Karpas-422 (cell line): ENCODE results near the gene C1orf232. TPM values are rescaled to one million over a fixed set of nuclear protein-coding genes. Genes with fewer than 3 reads are reported as not detected.

Experiments used
- DNase-seq: peaks from one replicate; pipeline ENCODE4 v3.0.0-alpha.2; 2015
- H2AFZ ChIP-seq: fragments of 200-600 bp; sonication (generic); 2 replicates; pipeline ENCODE4 v1.6.1; 2014; ENCODE audit warnings: antibody characterized with exemption, low read length, mixed read lengths
- H3K27ac ChIP-seq: fragments of 200-600 bp; sonication (generic); 2 replicates; pipeline ENCODE4 v1.5.1; 2014; ENCODE audit warnings: mild to moderate bottlenecking, low read length, moderate library complexity
- H3K27me3 ChIP-seq: fragments of 200-600 bp; sonication (generic); 2 replicates; pipeline ENCODE4 v1.6.1; 2014; ENCODE audit warnings: low read length, mixed read lengths
- H3K36me3 ChIP-seq: fragments of 200-600 bp; sonication (generic); 2 replicates; pipeline ENCODE4 v1.6.1; 2014; ENCODE audit warnings: low read length, mixed read lengths; ENCODE audit not compliant: insufficient read depth
- H3K4me1 ChIP-seq: fragments of 200-600 bp; sonication (generic); 2 replicates; pipeline ENCODE4 v1.6.1; 2014; ENCODE audit warnings: mild to moderate bottlenecking, low read length, mixed read lengths
- H3K4me2 ChIP-seq: fragments of 200-600 bp; sonication (generic); 2 replicates; pipeline ENCODE4 v1.6.1; 2014; ENCODE audit warnings: low read length, low read depth, mild to moderate bottlenecking; ENCODE audit not compliant: poor library complexity, severe bottlenecking
- H3K4me3 ChIP-seq: fragments of 200-600 bp; sonication (generic); 2 replicates; pipeline ENCODE4 v1.5.1; 2014; ENCODE audit warnings: mild to moderate bottlenecking, antibody characterized with exemption, low read length, mixed read lengths
- H3K79me2 ChIP-seq: fragments of 200-600 bp; sonication (generic); 2 replicates; pipeline ENCODE4 v1.6.1; 2014; ENCODE audit warnings: mild to moderate bottlenecking, low read length, mixed read lengths
- H3K9ac ChIP-seq: fragments of 200-600 bp; sonication (generic); 2 replicates; pipeline ENCODE4 v1.6.0; 2014; ENCODE audit warnings: low read length
- H3K9me2 ChIP-seq: fragments of 200-600 bp; sonication (generic), shearing (Covaris generic); replicated peaks from 2 replicates; pipeline ENCODE4 v1.6.0; 2014; ENCODE audit warnings: mild to moderate bottlenecking, low read length, moderate library complexity; ENCODE audit not compliant: insufficient read depth
- H3K9me3 ChIP-seq: fragments of 300-700, 200-600 bp; sonication (generic); 2 replicates; pipeline ENCODE4 v1.6.1; 2014; ENCODE audit warnings: low read length, mixed read lengths
- H4K20me1 ChIP-seq: fragments of 200-600 bp; sonication (generic); 2 replicates; pipeline ENCODE4 v1.6.1; 2014; ENCODE audit warnings: mild to moderate bottlenecking, antibody characterized with exemption, low read length, low read depth; ENCODE audit not compliant: insufficient read depth
- total RNA-seq: library from RNA; depleted of rRNA; stranded (reverse); fragments of >200 nt; shearing (Covaris generic); gene quantifications from 2 replicates; pipeline ENCODE4 v1.2.3, GENCODE V29; 2014; ENCODE audit warnings: low replicate concordance

C1orf232 gene
- total RNA-seq, 1 experiment from 2014 or later: not detected

- Histone ChIP-seq H3K36me3 (no peaks in the 10 kb centered on the region), H3K9me3 (no peaks in the 10 kb centered on the region), H3K4me3 (no peak overlapping the region)
Observed at GRCh38 chr1:26197301-26197700, 28.5 kb upstream of the C1orf232 start.

DNA sequence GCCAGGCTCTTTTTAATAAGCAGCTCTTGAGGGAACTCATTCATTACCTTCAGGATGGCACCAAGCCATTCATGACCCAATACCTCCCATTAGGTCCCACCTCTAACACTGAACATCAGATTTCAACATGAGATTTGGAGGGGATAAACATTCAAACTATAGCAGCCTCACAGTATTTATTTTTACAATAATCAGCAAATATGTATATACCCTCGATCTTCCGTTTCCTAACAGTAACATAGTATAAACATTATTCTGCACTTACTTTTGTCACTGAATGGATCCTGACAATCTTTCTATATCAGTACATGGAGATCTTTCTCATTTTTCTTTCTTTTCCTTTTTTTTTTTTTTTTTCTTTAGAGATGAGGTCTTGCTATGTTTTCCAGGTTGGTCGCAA, 27.0 kb upstream of the C1orf232 start:
- H3K9ac ChIP-seq: no peak overlapping the region
- no peaks in the 10 kb centered on the region for H3K9me3 ChIP-seq
- H3K4me3 ChIP-seq: no peak overlapping the region
- no peak overlapping the region for H3K4me2 ChIP-seq
- DNase-seq: no peak
- no peak overlapping the region for H2AFZ ChIP-seq
- no peaks in the 10 kb centered on the region for H3K4me1 ChIP-seq
- no peaks in the 10 kb centered on the region for H3K36me3 ChIP-seq
- no peak overlapping the region for H3K27ac ChIP-seq
- H3K9me2 ChIP-seq: no peaks in the 10 kb centered on the region
- no peaks in the 10 kb centered on the region for H3K27me3 ChIP-seq
- H3K79me2 ChIP-seq: no peaks in the 10 kb centered on the region
- H4K20me1 ChIP-seq: no peaks in the 10 kb centered on the region

More at GRCh38 chr1:26197301-26197700, 28.5 kb upstream of the C1orf232 start:
- Histone ChIP-seq H3K4me2 (no peak overlapping the region), H3K27ac (no peak overlapping the region), H3K4me1 (no peaks in the 10 kb centered on the region), H2AFZ (no peak overlapping the region), H3K27me3 (no peaks in the 10 kb centered on the region), H3K9ac (no peak overlapping the region), H3K9me2 (no peaks in the 10 kb centered on the region), H3K79me2 (no peaks in the 10 kb centered on the region), H4K20me1 (no peaks in the 10 kb centered on the region)
- DNase-seq: no peak

- no peaks in the 10 kb centered on the region for H3K36me3 ChIP-seq
- H3K4me3 ChIP-seq: no peak overlapping the region
- no peak overlapping the region for H3K4me2 ChIP-seq
- H3K9me2 ChIP-seq: no peaks in the 10 kb centered on the region
- no peak overlapping the region for H2AFZ ChIP-seq
- no peaks in the 10 kb centered on the region for H3K4me1 ChIP-seq
- no peaks in the 10 kb centered on the region for H3K9me3 ChIP-seq
- H3K79me2 ChIP-seq: no peaks in the 10 kb centered on the region
- no peaks in the 10 kb centered on the region for H4K20me1 ChIP-seq
- no peak overlapping the region for H3K27ac ChIP-seq
- H3K27me3 ChIP-seq: no peaks in the 10 kb centered on the region
- DNase-seq: no peak
- no peak overlapping the region for H3K9ac ChIP-seq
Observed at GRCh38 chr1:26191739-26192138, 23.0 kb upstream of the C1orf232 start.

- Histone ChIP-seq H2AFZ (no peak within 1 kb of the TSS), H3K27ac (no peak within 1 kb of the TSS), H3K9me3 (no peaks in the 10 kb centered on the region), H3K4me3 (no peak within 1 kb of the TSS), H3K36me3 (no peaks in the 10 kb centered on the region), H3K27me3 (no peaks in the 10 kb centered on the region), H3K4me1 (no peaks in the 10 kb centered on the region), H3K9me2 (no peaks in the 10 kb centered on the region), H3K9ac (no peak within 1 kb of the TSS), H3K79me2 (no peaks in the 10 kb centered on the region), H3K4me2 (no peak within 1 kb of the TSS), H4K20me1 (no peaks in the 10 kb centered on the region)
- DNase-seq: peak; percentile 55
Observed at GRCh38 chr1:26190373-26190987, 21.7 kb upstream of the C1orf232 start, which contains the start of gene CATSPER4. CATSPER4 (plus strand) TSS chr1:26190602; CDS start chr1:26190628, 26 bp downstream.

GRCh38 chr1:26189751-26190275, 21.1 kb upstream of the C1orf232 start:
- H3K4me2 ChIP-seq: no peak overlapping the region
- no peaks in the 10 kb centered on the region for H3K79me2 ChIP-seq
- H2AFZ ChIP-seq: no peak overlapping the region
- DNase-seq: peak; percentile 47
- no peaks in the 10 kb centered on the region for H3K9me3 ChIP-seq
- no peak overlapping the region for H3K4me3 ChIP-seq
- H3K4me1 ChIP-seq: no peaks in the 10 kb centered on the region
- no peak overlapping the region for H3K27ac ChIP-seq
- H3K27me3 ChIP-seq: no peaks in the 10 kb centered on the region
- no peaks in the 10 kb centered on the region for H3K9me2 ChIP-seq
- H3K9ac ChIP-seq: no peak overlapping the region
- no peaks in the 10 kb centered on the region for H4K20me1 ChIP-seq
- no peaks in the 10 kb centered on the region for H3K36me3 ChIP-seq

DNA sequence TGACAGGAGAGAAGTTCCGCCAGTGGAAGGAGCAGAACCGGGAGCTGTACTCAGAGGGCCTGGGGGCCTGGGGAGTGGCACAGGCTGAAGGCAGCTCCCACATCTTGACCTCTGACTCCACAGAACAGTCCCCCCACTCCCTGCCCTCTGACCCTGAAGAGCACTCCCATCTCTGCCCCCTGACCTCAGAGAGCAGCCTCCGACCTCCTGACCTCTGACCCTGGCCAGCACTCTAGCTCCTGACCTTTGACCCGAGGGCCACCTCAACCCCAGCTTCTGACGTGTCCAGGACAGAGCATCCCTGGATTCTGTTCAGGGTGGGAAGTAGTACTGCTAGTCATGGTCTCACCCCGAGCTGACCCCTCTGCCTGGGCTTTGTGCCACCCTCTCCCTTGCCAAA, 20.6 kb upstream of the C1orf232 start:
- H3K4me3 ChIP-seq: no peak overlapping the region
- no peak overlapping the region for H2AFZ ChIP-seq
- no peak overlapping the region for H3K4me2 ChIP-seq
- H3K27me3 ChIP-seq: no peaks in the 10 kb centered on the region
- H3K4me1 ChIP-seq: no peaks in the 10 kb centered on the region
- no peak overlapping the region for H3K9ac ChIP-seq
- H3K27ac ChIP-seq: no peak overlapping the region
- H3K9me3 ChIP-seq: no peaks in the 10 kb centered on the region
- H4K20me1 ChIP-seq: no peaks in the 10 kb centered on the region
- DNase-seq: no peak
- no peaks in the 10 kb centered on the region for H3K36me3 ChIP-seq
- no peaks in the 10 kb centered on the region for H3K9me2 ChIP-seq
- H3K79me2 ChIP-seq: no peaks in the 10 kb centered on the region

GRCh38 chr1:26188477-26188876, 19.7 kb upstream of the C1orf232 start:
- Histone ChIP-seq H3K9ac (no peak overlapping the region), H4K20me1 (no peaks in the 10 kb centered on the region), H2AFZ (no peak overlapping the region)

DNA sequence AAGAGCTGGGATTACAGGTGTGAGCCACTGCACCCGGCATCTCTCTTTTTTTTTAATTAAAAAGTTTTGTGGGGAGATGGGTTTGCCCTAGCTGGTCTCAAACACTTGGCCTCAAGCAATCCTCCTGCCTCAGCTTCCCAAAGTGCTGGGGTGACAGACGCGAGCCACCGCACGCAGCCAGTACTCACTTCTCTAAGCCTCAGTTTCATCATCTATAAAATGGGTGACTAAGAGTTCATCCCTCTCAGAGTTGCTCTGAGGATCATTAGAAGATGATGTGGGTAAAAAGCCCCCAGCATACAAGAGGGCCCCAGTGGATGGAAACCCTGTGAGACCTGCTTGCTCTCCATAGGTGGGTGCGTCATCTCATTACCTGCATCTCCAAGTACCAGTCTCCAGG, 19.1 kb upstream of the C1orf232 start:
- H3K79me2 ChIP-seq: no peaks in the 10 kb centered on the region
- no peak overlapping the region for H3K4me2 ChIP-seq
- H3K27me3 ChIP-seq: no peaks in the 10 kb centered on the region
- no peak overlapping the region for H3K27ac ChIP-seq
- no peak overlapping the region for H3K9ac ChIP-seq
- H4K20me1 ChIP-seq: no peaks in the 10 kb centered on the region
- no peaks in the 10 kb centered on the region for H3K9me2 ChIP-seq
- DNase-seq: no peak
- H3K4me3 ChIP-seq: no peak overlapping the region
- no peaks in the 10 kb centered on the region for H3K36me3 ChIP-seq
- no peaks in the 10 kb centered on the region for H3K4me1 ChIP-seq
- no peak overlapping the region for H2AFZ ChIP-seq
- no peaks in the 10 kb centered on the region for H3K9me3 ChIP-seq

More at GRCh38 chr1:26188477-26188876, 19.7 kb upstream of the C1orf232 start:
- Histone ChIP-seq H3K27me3 (no peaks in the 10 kb centered on the region), H3K4me1 (no peaks in the 10 kb centered on the region), H3K9me3 (no peaks in the 10 kb centered on the region), H3K4me3 (no peak overlapping the region), H3K9me2 (no peaks in the 10 kb centered on the region), H3K27ac (no peak overlapping the region), H3K36me3 (no peaks in the 10 kb centered on the region), H3K4me2 (no peak overlapping the region), H3K79me2 (no peaks in the 10 kb centered on the region)
- no peak for DNase-seq
